Calu3 (cell line): ENCODE data around the gene BCL2L13. TPM values are rescaled to one million over a fixed set of nuclear protein-coding genes. Genes with fewer than 3 reads are reported as not detected.

ENCODE experiments used
- BruUV-seq: library from RNA; stranded (reverse); fragments of 400-500 nt; replicated peaks from 2 replicates; lab custom pipeline; 2021; lab: Mats Ljungman, UMichigan
- CTCF ChIA-PET: fragments of 300-600 bp; sonication (Branson Sonifier 250); formaldehyde crosslinking; loops from one replicate; lab custom pipeline; 2022; ENCODE audit warnings: antibody characterized with exemption; lab: Charles Lee
- DNase-seq: peaks from one replicate; pipeline ENCODE4 v3.0.0; 2022
- H3K27ac Mint-ChIP-seq: one replicate; pipeline ENCODE4 v1.8.0; 2022; ENCODE audit warnings: mixed read lengths; ENCODE audit not compliant: unreplicated experiment
- H3K27me3 Mint-ChIP-seq: one replicate; pipeline ENCODE4 v1.8.0; 2022; ENCODE audit warnings: mixed read lengths; ENCODE audit not compliant: unreplicated experiment
- H3K36me3 Mint-ChIP-seq: one replicate; pipeline ENCODE4 v1.8.0; 2022; ENCODE audit warnings: mild to moderate bottlenecking, moderate library complexity, mixed read lengths; ENCODE audit not compliant: insufficient read depth, unreplicated experiment
- H3K4me1 Mint-ChIP-seq: one replicate; pipeline ENCODE4 v1.8.0; 2022; ENCODE audit warnings: mild to moderate bottlenecking, low read depth, mixed read lengths; ENCODE audit not compliant: unreplicated experiment
- H3K4me3 Mint-ChIP-seq: one replicate; pipeline ENCODE4 v1.8.0; 2022; ENCODE audit warnings: mild to moderate bottlenecking, low read depth, moderate library complexity, mixed read lengths; ENCODE audit not compliant: unreplicated experiment
- H3K9me3 Mint-ChIP-seq: one replicate; pipeline ENCODE4 v1.8.0; 2022; ENCODE audit warnings: low read depth, mixed read lengths; ENCODE audit not compliant: unreplicated experiment
- intact Hi-C: fragments of 100-400 bp; cut with micrococcal nuclease; formaldehyde crosslinking; loops from one replicate; pipeline ENCODE4 v1.10.0; 2022; ENCODE audit not compliant: unreplicated experiment
- total RNA-seq: library from RNA; stranded (reverse); gene quantifications from 2 replicates; pipeline ENCODE4 v1.2.3, GENCODE V29; 2022
- TF ChIP-seq, protein P1 (sequence below): fragments of 200-600 bp; IDR thresholded peaks from one replicate; pipeline ENCODE4 v1.8.0; 2022; ENCODE audit warnings: antibody characterized with exemption; ENCODE audit not compliant: unreplicated experiment

BCL2L13 gene
- total RNA-seq, 1 experiment from 2014 or later, result 49.3 TPM

DNA sequence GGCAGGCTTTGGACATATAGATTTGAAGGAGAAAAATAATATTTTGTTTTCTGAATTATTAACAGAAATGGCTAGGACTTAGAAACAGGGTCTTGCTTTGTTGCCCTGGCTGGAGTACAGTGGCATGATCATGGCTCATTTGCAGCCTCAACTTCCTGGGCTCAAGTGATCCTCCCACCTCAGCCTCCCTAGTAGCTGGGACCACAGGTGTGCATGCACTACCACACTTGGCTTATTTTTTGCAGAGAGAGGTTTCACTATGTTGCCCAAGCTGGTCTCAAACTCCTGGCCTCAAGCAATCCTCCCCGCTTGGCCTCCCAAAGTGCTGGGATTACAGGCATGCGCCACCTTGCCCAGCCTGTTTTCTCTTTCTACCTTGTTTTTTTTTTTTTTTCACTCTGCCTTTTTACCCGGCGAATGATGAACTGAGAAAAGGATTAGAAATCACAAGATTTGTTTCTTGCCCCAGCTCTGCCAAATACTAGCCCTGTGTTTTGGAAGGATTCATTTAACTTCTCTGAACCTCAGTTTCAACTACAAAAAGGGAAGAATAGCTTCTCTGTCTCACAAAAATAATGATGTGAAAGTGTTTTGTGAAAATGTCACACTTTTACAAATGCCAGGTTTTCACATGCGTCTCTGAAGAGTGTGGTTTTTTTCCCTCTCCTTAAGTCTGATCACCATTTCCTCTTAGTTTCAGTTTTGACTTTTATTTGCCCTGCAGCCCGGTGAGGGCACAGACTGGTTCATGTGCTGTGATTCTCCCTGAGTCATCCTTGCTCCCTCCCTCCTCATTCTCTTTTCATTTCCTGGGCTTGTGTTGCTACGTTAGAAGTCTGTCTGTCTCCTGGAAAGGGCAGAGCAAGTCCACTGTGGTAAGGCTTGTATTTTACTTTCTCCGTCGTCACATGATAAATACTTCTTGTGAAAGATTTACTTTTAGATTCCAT lies 67.7 kb downstream of the BCL2L13 start:
- intact Hi-C loops, result loop anchor here (10.0 kb wide), 1 partner anchor 151 kb away; no protein-coding TSS in a partner anchor
- no TSS peak for BruUV-seq
- H3K4me3 Mint-ChIP-seq, result peak overlapping the region; percentile 54
- H3K36me3 Mint-ChIP-seq, result peaks cover 11% of the 10 kb centered on the region
- TF ChIP-seq, protein P1, sequence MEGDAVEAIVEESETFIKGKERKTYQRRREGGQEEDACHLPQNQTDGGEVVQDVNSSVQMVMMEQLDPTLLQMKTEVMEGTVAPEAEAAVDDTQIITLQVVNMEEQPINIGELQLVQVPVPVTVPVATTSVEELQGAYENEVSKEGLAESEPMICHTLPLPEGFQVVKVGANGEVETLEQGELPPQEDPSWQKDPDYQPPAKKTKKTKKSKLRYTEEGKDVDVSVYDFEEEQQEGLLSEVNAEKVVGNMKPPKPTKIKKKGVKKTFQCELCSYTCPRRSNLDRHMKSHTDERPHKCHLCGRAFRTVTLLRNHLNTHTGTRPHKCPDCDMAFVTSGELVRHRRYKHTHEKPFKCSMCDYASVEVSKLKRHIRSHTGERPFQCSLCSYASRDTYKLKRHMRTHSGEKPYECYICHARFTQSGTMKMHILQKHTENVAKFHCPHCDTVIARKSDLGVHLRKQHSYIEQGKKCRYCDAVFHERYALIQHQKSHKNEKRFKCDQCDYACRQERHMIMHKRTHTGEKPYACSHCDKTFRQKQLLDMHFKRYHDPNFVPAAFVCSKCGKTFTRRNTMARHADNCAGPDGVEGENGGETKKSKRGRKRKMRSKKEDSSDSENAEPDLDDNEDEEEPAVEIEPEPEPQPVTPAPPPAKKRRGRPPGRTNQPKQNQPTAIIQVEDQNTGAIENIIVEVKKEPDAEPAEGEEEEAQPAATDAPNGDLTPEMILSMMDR, result no peak
- no peaks in the 10 kb centered on the region for H3K27me3 Mint-ChIP-seq
- peak; percentile 69 for DNase-seq
- H3K9me3 Mint-ChIP-seq, result no peaks in the 10 kb centered on the region
- CTCF ChIA-PET, result interaction anchor here (0.6 to 1.7 kb wide), 4 partner anchors 14 to 351 kb away, joined by 4 to 12 read pairs (median 4); no protein-coding TSS in a partner anchor
- H3K4me1 Mint-ChIP-seq, result peaks cover 13% of the 10 kb centered on the region
- peak overlapping the region; percentile 96 for H3K27ac Mint-ChIP-seq

GRCh38 chr22:17706947-17707346 lies 68.4 kb downstream of the BCL2L13 start:
- Mint-ChIP-seq H3K9me3 (no peaks in the 10 kb centered on the region), H3K27ac (peak overlapping the region; percentile 96), H3K4me1 (peaks cover 13% of the 10 kb centered on the region), H3K36me3 (peaks cover 11% of the 10 kb centered on the region), H3K4me3 (peak overlapping the region; percentile 54), H3K27me3 (no peaks in the 10 kb centered on the region)
- intact Hi-C loops, result loop anchor here (10.0 kb wide), 1 partner anchor 152 kb away; no protein-coding TSS in a partner anchor
- TSS peak; percentile 66 for BruUV-seq
- CTCF ChIA-PET, result interaction anchor here (0.6 to 0.7 kb wide), 2 partner anchors 15 to 212 kb away, joined by 4 read pairs; no protein-coding TSS in a partner anchor
- TF ChIP-seq, protein P1, result no peak
- DNase-seq, result no peak

DNA sequence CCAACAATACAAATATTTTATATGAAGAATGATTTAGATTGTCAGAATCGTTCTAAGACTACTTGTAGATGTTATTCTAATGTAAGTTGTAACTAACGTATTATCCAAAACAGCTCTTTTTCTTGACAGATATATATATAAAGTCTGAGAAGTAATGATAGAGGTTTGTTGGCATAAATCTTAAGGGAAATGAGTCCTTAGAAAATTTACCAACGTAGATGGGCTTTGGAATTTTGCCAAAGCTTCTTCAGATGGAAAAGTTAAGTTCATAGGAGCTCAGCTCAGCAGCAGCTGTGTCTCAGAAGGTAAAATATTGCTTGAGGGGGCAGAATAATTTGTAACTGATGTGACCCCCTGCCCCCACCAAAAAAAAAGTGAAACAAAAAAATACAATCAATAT lies 69.0 kb downstream of the BCL2L13 start:
- CTCF ChIA-PET, result no interaction called here
- intact Hi-C loops, result loop anchor here (10.0 kb wide), 1 partner anchor 153 kb away; no protein-coding TSS in a partner anchor
- no peak overlapping the region for H3K27ac Mint-ChIP-seq
- no peak overlapping the region for H3K4me3 Mint-ChIP-seq
- peaks cover 13% of the 10 kb centered on the region for H3K4me1 Mint-ChIP-seq
- DNase-seq, result no peak
- no peaks in the 10 kb centered on the region for H3K9me3 Mint-ChIP-seq
- TF ChIP-seq, protein P1, result no peak
- BruUV-seq, result no TSS peak
- H3K27me3 Mint-ChIP-seq, result no peaks in the 10 kb centered on the region
- H3K36me3 Mint-ChIP-seq, result peaks cover 11% of the 10 kb centered on the region

GRCh38 chr22:17710023-17710422 lies 71.5 kb downstream of the BCL2L13 start:
- Mint-ChIP-seq H3K4me3 (no peak overlapping the region), H3K36me3 (peaks cover 11% of the 10 kb centered on the region), H3K4me1 (peaks cover 13% of the 10 kb centered on the region), H3K27me3 (no peaks in the 10 kb centered on the region), H3K9me3 (no peaks in the 10 kb centered on the region), H3K27ac (no peak overlapping the region)
- TF ChIP-seq, protein P1, result no peak
- no peak for DNase-seq
- BruUV-seq, result no TSS peak
- intact Hi-C loops, result no loop called here
- CTCF ChIA-PET, result no interaction called here
